NB4 (cell line): Measurements from ENCODE around the gene CDH23.

Source experiments
- CTCF ChIP-seq: IDR thresholded peaks from one replicate; pipeline ENCODE4 v1.5.1; 2012; ENCODE audit warnings: low read depth, low read length
- MYC ChIP-seq: IDR thresholded peaks from 2 replicates; pipeline ENCODE4 v1.6.1; 2011; ENCODE audit warnings: low read depth, low read length
- POLR2A ChIP-seq: IDR thresholded peaks from 2 replicates; pipeline ENCODE4 v1.6.1; 2011; ENCODE audit warnings: mild to moderate bottlenecking; ENCODE audit not compliant: insufficient read length; ENCODE audit errors: extremely low read depth

GRCh38 chr10:71658467-71658745 is 261.7 kb downstream of the CDH23 start:
- TF ChIP-seq CTCF (no peak), POLR2A (no peak), MYC (no peak)
